Muscle of arm (tissue), 14 donors: Measurements from ENCODE around the gene ALX3. TPM values are rescaled to one million over a fixed set of nuclear protein-coding genes. Genes with fewer than 3 reads are reported as not detected.
A peak's percentile ranks its signal among the peaks of the same experiment; 100 is the strongest.

ENCODE experiments used
- DNase-seq: peaks from one replicate; pipeline ENCODE4 v3.0.0-alpha.2; 2013
- long read RNA-seq, 11 donors: transcript quantifications; one replicate each; lab custom pipeline, GENCODE V29; 2026
- polyA plus RNA-seq, 12 donors: library from polyadenylated mRNA; unstranded; fragments of 120-200 nt; gene quantifications; one replicate each; pipeline ENCODE4 v1.2.1, GENCODE V29; 2013; ENCODE audit not compliant: insufficient read length in 12 of 12

ALX3 gene
- polyA plus RNA-seq, result 1 to 10 TPM in 1 of 12 donors, under 1 TPM in 1, not detected in 10; 0.10 to 1.2 TPM
- long read RNA-seq, donor 1, result 0 reads
- long read RNA-seq, donor 2, result 0 reads
- long read RNA-seq, donor 3, result 0 reads
- long read RNA-seq, donor 4, result 0 reads
- long read RNA-seq, donor 5, result 0 reads
- long read RNA-seq, donor 6, partial matches to known transcripts, result 9 of 9 reads
- long read RNA-seq, donor 6, other reads (novel, unspliced or antisense), result 0 of 9 reads
- long read RNA-seq, donor 7, result 0 reads
- long read RNA-seq, donor 8, result 0 reads
- long read RNA-seq, donor 9, result 0 reads
- long read RNA-seq, donor 10, result 0 reads
- long read RNA-seq, donor 11, result 0 reads

- DNase-seq, result no peak
Observed at GRCh38 chr1:110070671-110071242, at the start of gene ALX3. Gene ALX3, minus strand, starts transcription at chr1:110070672. Its CDS starts 60 bp downstream, at chr1:110070612.

DNA sequence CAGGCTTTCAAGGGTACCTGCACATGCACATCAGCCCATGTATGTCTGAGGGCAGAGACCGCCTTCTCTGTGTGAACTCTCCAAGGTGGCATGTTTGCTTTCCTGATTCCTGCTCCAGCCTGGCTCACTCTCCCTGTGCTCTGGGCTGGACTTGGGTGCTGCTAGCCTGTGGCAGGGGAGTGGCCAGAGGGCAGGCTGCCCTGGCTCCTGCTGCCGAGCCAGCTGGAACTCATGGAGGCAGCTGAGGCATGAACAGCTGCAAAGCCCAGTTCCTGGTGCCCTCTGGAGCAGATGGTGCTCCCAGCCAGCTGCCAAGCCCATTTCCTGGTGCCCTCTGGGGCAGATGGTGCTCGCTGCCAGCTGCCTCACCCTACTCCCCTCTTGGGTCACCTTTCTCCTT is 49.4 kb upstream of the ALX3 start:
- DNase-seq, result no peak

DNA sequence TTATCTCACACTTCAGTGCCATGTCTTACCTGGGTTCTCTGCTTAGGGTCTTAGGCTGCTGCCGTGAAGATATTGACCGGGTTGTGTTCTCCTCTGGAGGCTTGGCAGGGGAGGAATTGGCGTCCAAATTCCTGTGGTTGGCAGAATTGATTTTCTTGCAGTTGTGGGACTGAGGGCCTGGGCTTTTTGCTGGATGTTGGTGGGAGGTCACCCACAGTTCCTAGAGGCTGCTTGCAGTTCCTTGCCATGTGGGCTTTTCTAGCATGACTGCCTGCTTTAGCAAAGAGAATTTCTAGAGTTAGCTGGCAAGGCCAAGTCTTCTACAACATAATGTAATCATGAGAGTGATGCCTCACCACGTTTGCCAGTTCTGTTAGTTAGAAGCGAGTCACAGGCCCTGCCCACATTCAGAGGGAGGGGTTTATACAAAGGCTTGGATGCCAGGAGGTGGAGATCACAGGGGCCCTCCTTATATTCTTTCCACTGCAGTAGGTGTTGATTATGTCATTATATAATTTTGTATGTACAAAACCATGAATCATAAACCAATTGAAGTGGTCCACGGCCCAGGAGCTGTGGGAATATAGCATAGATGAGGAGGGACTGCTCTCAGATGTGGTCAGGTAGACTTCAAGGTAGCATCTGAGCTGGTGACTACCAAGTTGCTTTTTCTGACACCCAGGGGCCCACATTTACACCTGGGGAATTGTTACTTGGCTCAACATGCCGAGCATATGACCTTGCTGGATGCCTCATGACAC is 48.3 kb upstream of the ALX3 start:
- DNase-seq, result no peak

- no peak for DNase-seq
Observed at GRCh38 chr1:110114784-110115183, 44.3 kb upstream of the ALX3 start.

DNA sequence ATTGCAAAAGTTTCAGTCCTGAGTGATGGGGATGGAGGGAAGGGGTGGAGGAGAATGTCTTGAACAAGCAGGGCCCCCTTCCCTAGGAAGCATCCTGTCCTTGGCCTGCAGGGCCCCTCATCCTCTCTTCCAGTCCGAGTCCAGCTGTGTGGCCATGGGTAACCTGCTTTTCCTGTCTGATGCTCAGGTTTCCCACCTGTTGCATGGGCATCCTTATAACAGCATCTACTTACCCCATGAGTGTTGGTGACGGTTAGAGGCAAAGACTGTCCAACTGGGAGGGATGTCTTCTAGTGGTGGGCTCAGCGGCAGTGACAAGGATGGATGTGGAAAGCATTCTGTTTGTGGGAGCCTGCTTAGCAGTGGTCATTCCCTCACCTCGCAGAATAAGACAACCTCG is 43.7 kb upstream of the ALX3 start:
- no peak for DNase-seq

DNA sequence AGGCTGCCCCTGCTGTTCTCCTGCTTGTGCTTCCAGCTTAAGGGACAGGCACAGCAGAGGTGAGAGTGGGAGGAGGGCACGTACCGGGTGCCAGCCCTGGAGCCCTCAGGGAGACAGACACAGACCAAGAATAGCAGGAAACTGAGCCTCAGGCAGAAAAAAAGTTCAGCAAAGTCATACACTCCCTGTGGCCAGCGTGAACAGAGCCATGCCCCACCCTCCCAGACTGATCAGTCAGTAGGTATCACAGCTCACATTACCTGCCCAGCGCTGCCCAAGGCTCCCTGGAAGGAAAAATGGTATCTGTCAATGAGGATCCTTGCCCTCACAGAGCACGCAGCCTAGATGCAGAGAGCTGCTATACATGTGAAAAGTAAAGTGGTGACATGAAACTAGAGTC is 43.1 kb upstream of the ALX3 start:
- no peak for DNase-seq

- no peak for DNase-seq
Observed at GRCh38 chr1:110112656-110113055, 42.2 kb upstream of the ALX3 start.

DNA sequence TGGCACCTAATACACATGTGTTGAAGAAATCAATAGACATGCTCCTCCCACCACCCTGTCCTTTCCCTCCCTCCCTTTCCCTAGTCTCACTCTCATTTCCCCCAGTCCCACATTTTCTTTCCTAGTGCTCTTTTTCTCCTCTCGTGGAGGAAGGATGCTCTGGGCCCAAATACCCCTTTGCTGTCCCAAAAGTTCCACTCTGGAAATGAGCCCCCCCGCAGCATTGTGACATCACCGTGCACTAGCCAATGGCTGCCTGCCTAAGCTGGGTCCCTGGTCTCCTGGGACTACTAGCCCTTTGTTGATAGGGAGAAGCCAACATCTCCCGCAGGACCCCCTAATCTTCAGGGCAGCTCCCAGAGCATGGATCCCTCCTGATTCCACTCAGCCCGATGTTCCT is 41.7 kb upstream of the ALX3 start, which contains the start of gene UBL4B:
Gene UBL4B (plus strand): TSS at position 301 of the 400 bp plus-strand sequence. CDS start 92 bp downstream, at position 393.
- DNase-seq, result no peak

GRCh38 chr1:110111081-110111480 is 40.6 kb upstream of the ALX3 start:
- DNase-seq, result no peak

DNA sequence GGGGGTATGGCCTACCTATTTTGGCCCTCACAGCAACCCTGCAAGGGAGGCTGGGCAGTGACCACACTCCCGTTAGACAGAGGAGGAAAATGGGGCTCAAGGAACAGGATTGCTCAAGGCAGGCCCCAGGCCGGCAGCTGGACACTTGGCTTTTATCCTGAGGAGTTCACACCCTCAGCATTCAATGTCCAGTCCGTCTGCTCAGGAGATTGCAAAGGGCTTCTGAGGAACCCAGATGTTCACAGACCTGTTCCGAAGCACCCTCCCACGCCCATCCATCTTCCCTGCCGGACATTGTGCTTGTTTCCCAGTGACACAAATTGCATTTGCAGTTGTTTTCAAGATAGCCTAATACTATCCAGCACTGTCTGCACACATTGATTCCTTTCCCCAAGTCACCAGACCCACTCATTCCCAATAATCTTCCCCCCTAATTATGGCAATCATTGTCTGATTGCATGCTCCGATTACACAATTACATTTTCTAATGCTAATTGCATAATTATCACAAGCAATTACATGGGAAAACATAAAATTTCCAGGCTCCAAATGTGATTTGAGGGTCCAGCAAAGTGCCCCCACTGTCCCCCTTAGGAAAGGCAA is 37.5 kb upstream of the ALX3 start:
- no peak for DNase-seq

GRCh38 chr1:110106013-110106941 is 35.8 kb upstream of the ALX3 start:
- peak; percentile 64 for DNase-seq

DNA sequence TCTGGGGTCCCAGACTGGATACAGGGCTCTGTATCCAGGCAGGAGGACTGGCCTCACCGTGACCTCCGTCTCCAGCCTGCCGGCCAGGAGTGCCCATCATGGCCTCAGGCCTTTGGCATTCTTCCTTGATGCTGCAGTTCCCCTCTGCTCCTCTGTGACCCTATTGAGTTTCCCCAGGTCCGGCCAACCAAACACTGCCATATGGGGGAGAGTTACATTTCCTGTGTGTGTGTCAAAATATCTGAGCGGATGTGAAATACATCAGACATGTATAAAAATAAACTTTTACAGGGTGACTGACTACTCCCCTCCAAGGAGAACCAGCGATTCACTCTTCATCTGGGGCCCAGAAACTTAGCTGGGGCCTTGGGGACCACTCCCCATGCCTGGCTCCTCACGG is 31.6 kb upstream of the ALX3 start:
- DNase-seq, result no peak

DNA sequence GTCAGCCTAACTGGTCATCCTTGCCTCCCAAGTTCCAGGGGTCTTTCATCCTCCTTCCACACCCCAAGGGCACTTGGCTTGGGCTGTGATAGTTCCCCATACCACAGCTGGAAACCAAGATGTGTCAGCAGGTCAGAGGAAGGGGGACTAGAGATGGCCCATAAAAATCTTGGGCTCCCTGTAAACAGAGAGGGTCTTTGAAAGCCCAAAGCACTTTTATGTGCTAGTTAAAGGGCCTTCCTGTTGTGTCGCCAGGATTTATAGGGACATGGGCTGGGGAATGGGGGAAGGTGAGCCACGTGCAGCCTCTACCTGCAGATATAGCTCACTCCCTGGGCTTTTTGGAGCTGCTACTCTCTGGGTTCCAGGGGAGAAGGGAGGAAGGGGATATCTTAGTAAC is 29.9 kb upstream of the ALX3 start:
- DNase-seq, result no peak

DNA sequence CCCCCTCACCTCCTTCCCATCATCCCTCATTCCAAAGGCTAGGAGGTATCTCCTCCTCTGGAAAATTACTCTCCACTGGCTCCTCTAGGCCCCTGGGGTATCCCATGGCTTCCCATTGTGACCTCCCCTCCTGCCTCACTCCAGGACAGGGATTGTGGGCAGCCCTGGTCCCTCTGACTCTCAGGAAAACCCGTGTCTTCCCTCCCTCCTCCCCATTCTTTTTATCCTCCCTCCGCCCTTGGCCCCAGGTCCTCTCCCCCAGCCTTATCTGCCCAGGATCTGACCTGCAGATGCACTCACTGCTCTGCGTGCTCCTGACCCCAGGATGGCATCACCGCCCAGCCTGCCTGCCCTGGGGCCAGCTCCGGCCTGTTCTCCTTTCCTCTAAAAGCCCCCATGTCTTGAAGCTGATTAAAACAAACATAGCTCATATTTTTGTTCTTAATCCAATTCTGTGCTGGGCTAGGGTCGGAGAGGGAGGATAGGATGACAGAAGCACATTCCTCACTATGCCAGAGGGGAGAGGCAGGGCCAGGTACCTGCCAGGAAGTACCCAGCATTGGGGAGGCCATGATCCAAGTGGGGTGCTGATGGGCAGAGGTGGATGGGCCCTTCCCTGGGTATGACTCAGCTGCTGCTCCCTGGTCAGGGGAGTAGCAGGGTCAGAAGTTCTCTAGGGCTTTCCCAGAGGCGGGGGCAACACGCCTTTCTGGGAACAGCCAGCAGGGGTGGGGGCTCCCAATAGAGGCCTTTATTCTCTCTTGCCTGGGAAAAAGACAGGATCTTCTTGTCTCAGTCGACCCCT is 28.0 kb upstream of the ALX3 start:
- no peak for DNase-seq

DNA sequence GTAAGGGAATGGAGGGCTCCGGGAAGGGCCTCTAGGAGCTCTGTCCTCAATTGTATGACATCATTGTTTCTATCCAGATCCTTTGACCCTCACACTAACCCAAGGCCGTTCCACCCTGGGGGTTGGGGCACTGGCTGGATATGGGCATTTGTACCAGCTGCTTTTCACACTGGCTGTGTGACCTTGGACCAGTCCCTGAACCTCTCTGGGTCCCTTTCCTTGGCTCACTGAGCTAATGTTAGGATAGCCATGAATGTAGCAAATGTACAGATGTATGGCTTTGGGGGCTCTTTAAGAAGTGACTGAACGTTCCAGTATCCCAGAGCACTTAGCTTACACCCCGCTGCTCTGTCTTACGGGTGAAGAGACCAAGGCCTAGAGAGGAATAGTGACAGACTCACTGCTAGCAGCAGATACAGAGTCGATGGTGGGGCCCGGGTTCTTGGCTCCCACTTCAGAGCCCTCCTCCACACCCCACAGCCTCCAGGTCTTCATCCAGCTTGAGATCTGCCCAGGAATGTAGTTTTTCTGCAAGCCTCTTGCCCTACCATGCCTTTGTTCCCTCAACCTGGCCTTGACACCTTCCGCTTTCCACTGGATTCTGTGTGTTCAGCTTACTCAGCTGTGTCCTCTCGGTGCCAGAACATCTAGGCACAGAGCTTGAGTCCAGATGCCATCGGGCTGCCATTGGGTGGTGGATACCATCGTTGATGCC is 27.2 kb upstream of the ALX3 start:
- no peak for DNase-seq

DNA sequence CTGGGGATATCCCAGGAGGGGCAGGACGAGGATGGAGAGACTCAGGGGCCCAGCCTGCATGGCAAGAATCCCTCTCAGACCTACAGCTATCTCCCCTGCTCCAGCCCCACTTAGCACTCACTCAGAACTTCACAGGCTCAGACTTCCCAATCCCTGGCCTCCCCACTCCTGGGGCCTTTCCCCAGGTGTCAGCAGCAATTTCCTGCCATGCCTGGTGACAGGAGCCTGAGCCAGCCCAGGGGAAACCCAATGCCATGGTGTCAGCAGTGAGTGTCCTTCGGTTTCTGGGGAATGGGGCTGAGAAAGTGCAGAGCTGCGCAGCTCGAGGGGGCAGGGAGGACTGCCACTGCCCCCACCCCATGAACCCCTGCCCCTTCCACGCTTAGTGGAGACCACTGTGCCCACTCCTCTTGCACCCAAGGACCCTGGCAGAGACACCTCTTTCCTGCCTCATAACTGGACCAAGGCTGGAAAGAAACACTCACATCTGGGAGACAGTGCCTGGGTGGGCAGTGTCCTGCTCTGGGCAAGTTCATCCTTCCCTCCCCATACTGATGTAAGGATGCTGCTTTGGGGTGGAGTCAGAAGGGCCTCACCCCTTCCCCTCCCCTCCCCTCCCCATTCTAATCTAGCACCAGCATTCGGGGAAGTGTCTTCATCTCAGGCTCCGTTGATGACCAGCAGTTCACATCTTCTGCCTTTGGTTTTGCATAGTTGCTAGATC is 24.6 kb upstream of the ALX3 start:
- DNase-seq, result no peak

- DNase-seq, result no peak
Observed at GRCh38 chr1:110092991-110093390, 22.5 kb upstream of the ALX3 start.

DNA sequence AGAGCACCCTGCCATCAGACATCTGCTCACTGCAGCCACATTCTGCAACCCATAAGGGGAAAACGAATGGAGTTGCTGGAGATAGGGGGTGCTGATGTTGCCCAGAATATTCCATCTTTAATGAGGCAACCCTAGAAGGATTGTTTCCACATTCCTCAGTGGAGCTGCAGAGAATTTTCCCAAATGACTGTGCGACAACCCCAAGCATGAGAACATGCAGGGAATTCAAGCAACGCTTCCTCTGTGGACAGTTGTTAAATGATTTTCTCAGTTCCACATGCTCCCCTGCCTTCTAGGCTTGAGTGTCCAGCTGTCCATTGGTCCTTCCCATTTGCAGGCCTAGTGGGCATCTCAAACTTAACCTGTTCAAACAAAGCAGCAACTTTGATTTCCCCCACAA is 21.3 kb upstream of the ALX3 start:
- DNase-seq, result no peak

- no peak for DNase-seq
Observed at GRCh38 chr1:110091381-110091780, 20.9 kb upstream of the ALX3 start.
